GM12801 (cell line): ENCODE data around the gene THSD7B.

ENCODE experiments used
- CTCF ChIP-seq: IDR thresholded peaks from one replicate; pipeline ENCODE4 v1.5.1; 2011; ENCODE audit warnings: control low read depth; ENCODE audit not compliant: insufficient read length; ENCODE audit errors: extremely low read depth

THSD7B gene

DNA sequence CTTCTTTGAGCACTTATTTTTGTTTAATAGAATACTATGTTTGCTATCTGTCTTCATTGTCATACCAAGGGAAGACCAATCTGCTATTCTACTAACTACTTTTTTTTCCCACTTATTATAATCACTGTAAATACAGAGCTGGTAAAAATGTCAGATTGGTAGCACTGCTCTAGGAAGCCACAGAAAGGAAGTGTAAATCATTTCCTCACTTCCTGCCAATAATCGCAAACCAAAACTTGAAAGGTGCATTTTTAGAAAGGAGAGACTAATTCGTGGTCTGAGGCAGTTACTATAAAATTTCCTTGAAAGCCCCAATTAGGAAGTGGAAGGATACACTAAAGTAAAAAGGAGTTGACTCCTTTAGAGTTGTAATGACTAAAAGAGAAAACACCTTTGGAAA is 13.9 kb upstream of the THSD7B start:
- TF ChIP-seq CTCF: no peak

GRCh38 chr2:136764452-136765255 is 691 bp upstream of the THSD7B start:
- TF ChIP-seq CTCF: no peak

DNA sequence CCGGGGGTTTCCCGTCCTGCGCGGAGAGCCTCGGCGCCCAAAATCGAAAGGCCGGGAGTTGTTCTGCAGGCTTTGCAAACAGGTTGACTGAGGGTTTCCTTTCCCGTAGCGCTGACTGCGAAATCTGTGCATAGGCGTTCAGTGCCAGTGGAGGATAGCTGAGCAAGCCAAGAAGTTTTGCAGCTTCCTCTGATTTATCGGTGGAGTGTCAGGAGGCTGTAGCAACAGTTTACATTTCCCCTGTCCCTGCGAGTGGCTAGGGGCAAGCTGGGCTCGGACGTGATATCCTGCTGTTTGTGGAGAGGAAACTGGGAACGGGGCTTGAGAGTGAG is 694 bp downstream of the THSD7B start:
- TF ChIP-seq CTCF: no peak

DNA sequence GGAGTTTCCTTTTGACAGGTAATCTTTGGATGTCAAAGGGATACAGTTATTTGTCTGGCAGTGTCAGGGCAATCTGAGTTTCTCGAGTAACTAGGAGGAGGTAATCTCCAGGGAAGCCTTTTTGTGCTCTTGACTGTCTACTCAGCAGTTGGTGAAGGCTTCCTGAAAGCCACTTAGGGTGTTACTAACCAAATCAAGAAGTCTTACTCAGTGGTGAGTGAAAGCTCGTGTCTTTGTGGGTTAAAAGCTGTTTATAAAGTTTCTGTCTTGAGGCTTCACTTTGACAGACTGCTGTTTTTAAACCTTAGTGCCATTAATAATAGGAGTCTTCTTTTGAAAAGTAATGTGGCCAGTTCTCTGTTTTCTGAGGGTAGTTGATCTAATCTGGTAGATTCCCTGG is 1.7 kb downstream of the THSD7B start:
- no peak for TF ChIP-seq CTCF

DNA sequence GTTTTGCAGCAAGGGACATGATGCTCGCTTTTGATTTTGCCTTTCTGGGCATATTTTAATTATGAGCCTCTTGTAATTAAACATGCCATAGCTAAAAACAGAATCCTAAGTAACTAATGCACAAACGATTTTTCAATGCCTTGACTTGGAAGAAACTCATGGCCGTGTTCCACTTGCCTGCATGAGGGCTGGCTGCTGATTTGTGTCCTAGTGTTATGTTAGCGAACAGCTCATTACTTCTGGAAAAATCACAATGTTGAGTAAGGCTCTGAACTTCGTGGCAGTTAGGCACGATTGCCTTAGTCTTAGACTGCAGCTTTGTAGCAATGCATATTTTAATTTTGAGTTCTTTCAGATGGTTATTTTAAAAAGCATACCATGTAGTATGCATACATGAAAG is 4.5 kb downstream of the THSD7B start:
- no peak for TF ChIP-seq CTCF

- TF ChIP-seq CTCF: no peak
Measured at GRCh38 chr2:136770384-136770783, 5.0 kb downstream of the THSD7B start.

DNA sequence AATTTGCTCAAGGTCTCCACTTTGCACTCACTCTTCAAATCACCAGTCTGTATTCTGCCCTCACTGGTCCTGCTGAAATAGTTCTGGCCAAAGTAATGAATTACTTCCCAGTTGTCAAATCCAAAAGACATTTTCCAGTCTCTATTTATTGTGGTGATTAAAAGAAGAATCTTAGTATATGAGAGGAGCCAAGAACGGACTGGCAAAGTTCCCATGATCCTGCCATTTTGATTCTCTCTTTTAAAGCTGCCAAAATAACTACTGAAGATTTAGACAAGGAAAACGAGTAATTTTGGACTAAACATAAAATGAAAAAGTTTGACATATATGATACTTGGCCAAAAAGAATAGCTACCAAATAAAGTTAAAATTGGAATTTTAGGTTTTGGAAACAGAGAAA is 12.0 kb downstream of the THSD7B start:
- TF ChIP-seq CTCF: no peak

DNA sequence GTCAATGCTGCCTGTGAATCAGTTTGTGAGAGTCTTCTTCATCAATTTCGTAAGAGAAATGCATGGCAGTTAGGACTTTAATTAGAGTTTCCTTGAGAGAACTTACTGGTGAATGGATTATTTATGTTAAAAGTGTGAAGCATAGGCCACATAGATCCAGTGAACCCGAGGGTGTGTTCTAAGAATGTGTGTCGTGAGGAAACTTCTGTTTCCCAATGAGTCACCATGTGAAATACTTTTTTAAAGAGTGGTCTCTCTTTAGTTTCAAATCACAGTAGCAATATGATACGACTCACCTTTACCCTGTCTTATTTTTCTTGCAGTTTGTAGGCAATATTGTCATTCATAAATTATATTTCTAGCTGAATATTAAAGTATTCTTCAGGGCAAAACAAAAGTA is 18.5 kb downstream of the THSD7B start:
- no peak for TF ChIP-seq CTCF
